Smooth muscle cell (in vitro differentiated cells): ENCODE data around the gene RPS6KA2. TPM values are rescaled to one million over a fixed set of nuclear protein-coding genes. Genes with fewer than 3 reads are reported as not detected.

Experiments used
- DNase-seq: peaks from one replicate; lab custom pipeline; 2025; ENCODE audit not compliant: unreplicated experiment; lab: John Stamatoyannopoulos, UW
- H2AFZ ChIP-seq: fragments of 200-600 bp; sonication (generic); 2 replicates; pipeline ENCODE4 v1.6.0; 2016; ENCODE audit warnings: antibody characterized with exemption, low read depth, mild to moderate bottlenecking
- H3F3A ChIP-seq: fragments of 200-600 bp; sonication (generic); 2 replicates; pipeline ENCODE4 v1.6.0; 2017; ENCODE audit warnings: antibody characterized with exemption, low read depth
- H3K27ac ChIP-seq: fragments of 200-600 bp; sonication (generic); 2 replicates; pipeline ENCODE4 v1.5.1; 2016; ENCODE audit warnings: low read depth, mild to moderate bottlenecking
- H3K27me3 ChIP-seq: fragments of 200-600 bp; sonication (generic); 2 replicates; pipeline ENCODE4 v1.6.1; 2016; ENCODE audit warnings: low read depth, mild to moderate bottlenecking
- H3K36me3 ChIP-seq: fragments of 200-600 bp; sonication (generic); 2 replicates; pipeline ENCODE4 v1.5.1; 2016; ENCODE audit warnings: low read depth
- H3K4me1 ChIP-seq: fragments of 200-600 bp; sonication (generic); 2 replicates; pipeline ENCODE4 v1.5.1; 2016; ENCODE audit warnings: low read depth
- H3K4me2 ChIP-seq: fragments of 200-600 bp; sonication (generic); 2 replicates; pipeline ENCODE4 v1.6.0; 2016; ENCODE audit warnings: mild to moderate bottlenecking
- H3K4me3 ChIP-seq: fragments of 200-600 bp; sonication (generic); 2 replicates; pipeline ENCODE4 v1.5.1; 2016; ENCODE audit warnings: mild to moderate bottlenecking
- H3K79me2 ChIP-seq: fragments of 200-600 bp; sonication (generic); 2 replicates; pipeline ENCODE4 v1.6.0; 2016; ENCODE audit warnings: low read depth, mild to moderate bottlenecking
- H3K9ac ChIP-seq: fragments of 200-600 bp; sonication (generic); 2 replicates; pipeline ENCODE4 v1.6.0; 2016; ENCODE audit warnings: low read depth
- H3K9me3 ChIP-seq: fragments of 200-600 bp; sonication (generic); replicated peaks from 2 replicates; pipeline ENCODE4 v1.5.1; 2016; ENCODE audit warnings: low read depth
- H4K20me1 ChIP-seq: fragments of 200-600 bp; sonication (generic); 2 replicates; pipeline ENCODE4 v1.6.0; 2016; ENCODE audit warnings: low read depth
- WGBS: methylation state at CpG from one replicate; pipeline ENCODE4 v1.1.7; 2016; ENCODE audit warnings: low lambda C conversion rate; 5-methylcytosine and 5-hydroxymethylcytosine counted together
- polyA plus RNA-seq: library from polyadenylated mRNA; unstranded; fragments of >200 nt; fragmentation: Nextera tagmentation; extraction: Ambion mirVana; gene quantifications from 2 replicates; pipeline ENCODE4 v1.2.1, GENCODE V29; 2016
- total RNA-seq: library from RNA; depleted of rRNA; stranded (reverse); fragments of >200 nt; gene quantifications from 2 replicates; pipeline ENCODE4 v1.2.3, GENCODE V29; 2014
- TF ChIP-seq, protein P1 (sequence below): fragments of 200-600 bp; sonication (generic); IDR thresholded peaks from 2 replicates; pipeline ENCODE4 v1.5.1; 2017; ENCODE audit warnings: borderline replicate concordance, mild to moderate bottlenecking, antibody characterized with exemption; ENCODE audit not compliant: insufficient read depth, poor library complexity, severe bottlenecking

Gene RPS6KA2
- total and polyA plus RNA-seq, 2 experiments from 2014 or later, result 7.8 to 10.4 TPM

DNA sequence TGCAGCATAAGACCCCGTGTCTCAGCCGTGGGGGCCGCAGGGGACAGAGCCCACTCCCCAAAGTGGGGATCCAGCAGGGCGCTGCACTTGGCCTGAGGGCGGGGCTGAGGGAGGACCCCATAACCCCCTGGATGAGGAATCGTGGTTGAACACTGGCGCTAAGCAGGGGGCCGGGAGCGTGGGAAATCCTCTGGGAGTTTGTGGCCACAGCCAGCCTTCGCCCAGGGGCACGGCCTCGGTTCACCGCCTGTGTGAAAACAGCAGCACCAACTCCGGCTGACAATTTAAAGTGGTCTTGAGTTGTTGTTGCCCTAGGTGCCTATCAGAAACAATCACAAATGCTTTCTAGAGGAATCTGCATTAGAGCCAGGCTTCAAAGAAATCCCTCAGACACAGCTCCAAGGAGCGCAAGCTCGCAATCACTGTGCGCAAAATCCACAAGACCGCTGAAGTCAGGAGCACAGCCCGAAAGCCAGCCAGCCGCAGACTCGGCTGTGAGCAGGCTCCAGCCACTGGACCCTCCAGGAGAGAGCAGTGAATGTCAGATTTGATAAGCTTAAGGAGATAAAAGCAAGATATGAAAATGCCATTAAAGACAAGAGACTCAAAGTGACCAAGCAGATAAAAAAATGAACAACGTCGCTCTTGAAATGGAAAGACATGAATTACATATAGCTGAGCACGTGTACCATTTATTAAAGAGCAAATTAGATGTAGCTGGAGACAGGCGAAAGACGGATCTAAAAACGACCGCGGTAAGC, 10.9 kb upstream of the RPS6KA2 start:
- TF ChIP-seq, protein P1, sequence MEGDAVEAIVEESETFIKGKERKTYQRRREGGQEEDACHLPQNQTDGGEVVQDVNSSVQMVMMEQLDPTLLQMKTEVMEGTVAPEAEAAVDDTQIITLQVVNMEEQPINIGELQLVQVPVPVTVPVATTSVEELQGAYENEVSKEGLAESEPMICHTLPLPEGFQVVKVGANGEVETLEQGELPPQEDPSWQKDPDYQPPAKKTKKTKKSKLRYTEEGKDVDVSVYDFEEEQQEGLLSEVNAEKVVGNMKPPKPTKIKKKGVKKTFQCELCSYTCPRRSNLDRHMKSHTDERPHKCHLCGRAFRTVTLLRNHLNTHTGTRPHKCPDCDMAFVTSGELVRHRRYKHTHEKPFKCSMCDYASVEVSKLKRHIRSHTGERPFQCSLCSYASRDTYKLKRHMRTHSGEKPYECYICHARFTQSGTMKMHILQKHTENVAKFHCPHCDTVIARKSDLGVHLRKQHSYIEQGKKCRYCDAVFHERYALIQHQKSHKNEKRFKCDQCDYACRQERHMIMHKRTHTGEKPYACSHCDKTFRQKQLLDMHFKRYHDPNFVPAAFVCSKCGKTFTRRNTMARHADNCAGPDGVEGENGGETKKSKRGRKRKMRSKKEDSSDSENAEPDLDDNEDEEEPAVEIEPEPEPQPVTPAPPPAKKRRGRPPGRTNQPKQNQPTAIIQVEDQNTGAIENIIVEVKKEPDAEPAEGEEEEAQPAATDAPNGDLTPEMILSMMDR, result no peak
- no peak for DNase-seq
- no peak overlapping the region for H3K4me2 ChIP-seq
- H3K9ac ChIP-seq, result no peak overlapping the region
- H3K9me3 ChIP-seq, result no peaks in the 10 kb centered on the region
- H3K4me1 ChIP-seq, result no peaks in the 10 kb centered on the region
- no peaks in the 10 kb centered on the region for H3F3A ChIP-seq
- H4K20me1 ChIP-seq, result no peaks in the 10 kb centered on the region
- no peak overlapping the region for H3K4me3 ChIP-seq
- no peaks in the 10 kb centered on the region for H3K27me3 ChIP-seq
- WGBS, result 89% methylated on average over 28 of the region's 29 CpGs
- H3K36me3 ChIP-seq, result no peaks in the 10 kb centered on the region
- H3K27ac ChIP-seq, result no peak overlapping the region
- H3K79me2 ChIP-seq, result no peaks in the 10 kb centered on the region
- no peak overlapping the region for H2AFZ ChIP-seq

DNA sequence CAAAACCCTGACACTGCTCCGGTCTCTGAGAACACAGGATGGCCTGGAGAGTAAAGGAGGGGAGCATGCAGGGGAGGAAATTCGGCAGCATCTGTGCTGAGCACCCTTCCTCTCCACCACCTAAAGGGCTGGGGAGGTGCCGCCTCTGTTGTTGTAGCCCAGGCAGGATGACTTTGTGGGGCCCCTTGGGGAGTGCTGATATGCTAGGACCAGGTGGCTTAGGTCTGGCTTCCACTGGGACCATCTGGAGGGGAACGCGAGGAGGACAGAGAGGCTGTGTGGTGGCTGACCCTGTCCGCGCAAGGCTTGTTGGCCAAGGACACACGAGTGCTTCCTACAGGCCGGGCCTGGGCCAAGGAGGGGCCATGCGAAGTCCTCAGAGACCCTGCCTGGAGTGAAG, 9.9 kb upstream of the RPS6KA2 start:
- H4K20me1 ChIP-seq, result no peaks in the 10 kb centered on the region
- H3K4me1 ChIP-seq, result no peaks in the 10 kb centered on the region
- no peak overlapping the region for H3K9ac ChIP-seq
- H3K4me2 ChIP-seq, result no peak overlapping the region
- TF ChIP-seq, protein P1, result no peak
- H3K79me2 ChIP-seq, result no peaks in the 10 kb centered on the region
- H3F3A ChIP-seq, result no peaks in the 10 kb centered on the region
- H3K27me3 ChIP-seq, result no peaks in the 10 kb centered on the region
- H3K9me3 ChIP-seq, result no peaks in the 10 kb centered on the region
- H3K36me3 ChIP-seq, result no peaks in the 10 kb centered on the region
- H3K4me3 ChIP-seq, result no peak overlapping the region
- no peak overlapping the region for H3K27ac ChIP-seq
- DNase-seq, result no peak
- no peak overlapping the region for H2AFZ ChIP-seq
- 91% methylated on average over 10 of the region's 10 CpGs for WGBS

DNA sequence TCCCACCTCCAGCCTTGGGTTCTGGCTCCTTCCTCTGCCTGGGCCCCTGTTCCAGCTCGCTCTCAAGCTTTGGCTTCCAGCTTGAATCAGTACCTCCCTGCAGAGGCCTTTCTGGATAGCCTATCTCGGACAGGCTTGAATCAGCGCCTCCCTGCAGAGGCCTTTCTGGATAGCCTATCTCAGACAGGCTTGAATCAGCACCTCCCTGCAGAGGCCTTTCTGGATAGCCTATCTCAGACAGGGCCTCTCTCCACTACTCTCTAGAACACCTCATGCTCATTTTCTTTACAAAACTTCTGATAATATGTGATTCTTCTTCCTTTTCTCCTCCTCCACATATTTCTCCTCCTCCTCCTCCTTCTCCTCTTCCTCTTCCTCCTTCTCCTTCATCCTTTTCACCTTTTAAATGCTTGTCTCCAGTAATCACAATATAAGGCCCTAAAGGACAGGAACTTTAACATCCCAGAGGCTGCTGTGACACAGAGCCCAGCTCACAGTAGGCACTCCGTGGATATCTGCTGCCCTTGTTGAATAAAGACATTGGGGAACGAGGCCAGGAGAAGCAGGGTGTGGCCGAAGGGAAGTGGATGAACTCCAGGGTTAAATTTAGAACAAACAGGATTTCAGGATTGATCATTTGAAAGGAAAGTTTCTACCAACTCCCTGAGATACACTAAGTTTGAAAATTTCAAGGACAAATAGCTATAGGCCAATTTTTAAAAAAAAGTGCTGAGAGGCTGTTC, 9.3 kb upstream of the RPS6KA2 start:
- H3K36me3 ChIP-seq, result no peaks in the 10 kb centered on the region
- no peak overlapping the region for H3K9ac ChIP-seq
- no peaks in the 10 kb centered on the region for H3K27me3 ChIP-seq
- no peak for DNase-seq
- H3K27ac ChIP-seq, result no peak overlapping the region
- H3K4me1 ChIP-seq, result no peaks in the 10 kb centered on the region
- no peaks in the 10 kb centered on the region for H3F3A ChIP-seq
- H4K20me1 ChIP-seq, result no peaks in the 10 kb centered on the region
- H3K4me3 ChIP-seq, result no peak overlapping the region
- TF ChIP-seq, protein P1, result no peak
- H3K79me2 ChIP-seq, result no peaks in the 10 kb centered on the region
- WGBS, result 86% methylated on average over 6 of the region's 6 CpGs
- H3K4me2 ChIP-seq, result no peak overlapping the region
- H3K9me3 ChIP-seq, result no peaks in the 10 kb centered on the region
- no peak overlapping the region for H2AFZ ChIP-seq
